GM12874 (cell line): Measurements from ENCODE around the gene BRD3.

Source experiments
- TF ChIP-seq, protein P1 (sequence below): IDR thresholded peaks from 2 replicates; pipeline ENCODE4 v1.5.1; 2011; ENCODE audit warnings: low read depth, mild to moderate bottlenecking, control low read depth, low read length, moderate library complexity; ENCODE audit not compliant: insufficient read depth

BRD3 gene

DNA sequence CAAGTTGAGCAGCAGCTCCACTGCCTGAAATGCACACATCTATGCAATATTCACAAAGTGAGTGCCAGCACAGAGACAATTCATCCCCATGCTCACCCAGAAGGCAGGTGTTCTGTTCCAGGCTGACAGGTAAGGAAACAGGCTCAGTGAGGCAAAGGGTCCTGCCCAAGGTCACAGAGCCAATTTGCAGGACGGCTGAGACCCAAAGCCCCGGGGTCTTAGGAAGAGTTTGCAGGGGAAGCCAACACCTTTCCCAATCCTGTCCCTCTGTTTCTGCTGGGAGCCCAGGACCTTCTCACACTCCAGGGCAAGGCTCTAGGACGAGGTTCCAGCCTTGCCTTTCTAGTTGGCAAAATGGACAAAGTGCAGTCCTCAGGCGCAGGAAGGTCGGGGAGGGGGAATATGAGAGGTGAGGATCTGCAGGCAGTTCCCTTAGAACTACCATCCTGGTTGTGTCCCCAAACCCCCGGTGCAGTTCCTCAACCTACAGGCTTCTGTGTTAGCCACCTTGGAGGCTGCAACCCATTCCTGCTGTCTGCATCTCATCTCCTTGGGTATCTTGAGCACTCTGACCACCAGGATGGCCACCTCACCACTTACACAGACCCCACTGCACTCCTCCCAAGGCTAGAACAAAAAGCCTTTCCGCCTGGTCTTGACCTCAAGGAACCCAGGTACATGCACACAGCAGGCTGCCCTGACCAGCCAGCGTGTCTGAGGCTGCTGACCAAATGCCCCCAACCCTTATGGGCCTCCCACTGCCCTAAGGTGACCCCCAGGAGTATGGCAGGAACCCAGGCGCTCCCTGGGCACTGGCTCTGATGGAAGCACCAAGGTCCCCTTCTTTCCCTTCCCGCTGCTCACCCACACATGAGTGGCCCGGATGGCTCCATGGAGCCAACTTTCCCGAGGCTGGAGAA is 1.9 kb upstream of the BRD3 start:
- TF ChIP-seq, protein P1, sequence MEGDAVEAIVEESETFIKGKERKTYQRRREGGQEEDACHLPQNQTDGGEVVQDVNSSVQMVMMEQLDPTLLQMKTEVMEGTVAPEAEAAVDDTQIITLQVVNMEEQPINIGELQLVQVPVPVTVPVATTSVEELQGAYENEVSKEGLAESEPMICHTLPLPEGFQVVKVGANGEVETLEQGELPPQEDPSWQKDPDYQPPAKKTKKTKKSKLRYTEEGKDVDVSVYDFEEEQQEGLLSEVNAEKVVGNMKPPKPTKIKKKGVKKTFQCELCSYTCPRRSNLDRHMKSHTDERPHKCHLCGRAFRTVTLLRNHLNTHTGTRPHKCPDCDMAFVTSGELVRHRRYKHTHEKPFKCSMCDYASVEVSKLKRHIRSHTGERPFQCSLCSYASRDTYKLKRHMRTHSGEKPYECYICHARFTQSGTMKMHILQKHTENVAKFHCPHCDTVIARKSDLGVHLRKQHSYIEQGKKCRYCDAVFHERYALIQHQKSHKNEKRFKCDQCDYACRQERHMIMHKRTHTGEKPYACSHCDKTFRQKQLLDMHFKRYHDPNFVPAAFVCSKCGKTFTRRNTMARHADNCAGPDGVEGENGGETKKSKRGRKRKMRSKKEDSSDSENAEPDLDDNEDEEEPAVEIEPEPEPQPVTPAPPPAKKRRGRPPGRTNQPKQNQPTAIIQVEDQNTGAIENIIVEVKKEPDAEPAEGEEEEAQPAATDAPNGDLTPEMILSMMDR, result no peak

GRCh38 chr9:134068744-134069479 is 1.1 kb upstream of the BRD3 start:
- TF ChIP-seq, protein P1, result no peak

DNA sequence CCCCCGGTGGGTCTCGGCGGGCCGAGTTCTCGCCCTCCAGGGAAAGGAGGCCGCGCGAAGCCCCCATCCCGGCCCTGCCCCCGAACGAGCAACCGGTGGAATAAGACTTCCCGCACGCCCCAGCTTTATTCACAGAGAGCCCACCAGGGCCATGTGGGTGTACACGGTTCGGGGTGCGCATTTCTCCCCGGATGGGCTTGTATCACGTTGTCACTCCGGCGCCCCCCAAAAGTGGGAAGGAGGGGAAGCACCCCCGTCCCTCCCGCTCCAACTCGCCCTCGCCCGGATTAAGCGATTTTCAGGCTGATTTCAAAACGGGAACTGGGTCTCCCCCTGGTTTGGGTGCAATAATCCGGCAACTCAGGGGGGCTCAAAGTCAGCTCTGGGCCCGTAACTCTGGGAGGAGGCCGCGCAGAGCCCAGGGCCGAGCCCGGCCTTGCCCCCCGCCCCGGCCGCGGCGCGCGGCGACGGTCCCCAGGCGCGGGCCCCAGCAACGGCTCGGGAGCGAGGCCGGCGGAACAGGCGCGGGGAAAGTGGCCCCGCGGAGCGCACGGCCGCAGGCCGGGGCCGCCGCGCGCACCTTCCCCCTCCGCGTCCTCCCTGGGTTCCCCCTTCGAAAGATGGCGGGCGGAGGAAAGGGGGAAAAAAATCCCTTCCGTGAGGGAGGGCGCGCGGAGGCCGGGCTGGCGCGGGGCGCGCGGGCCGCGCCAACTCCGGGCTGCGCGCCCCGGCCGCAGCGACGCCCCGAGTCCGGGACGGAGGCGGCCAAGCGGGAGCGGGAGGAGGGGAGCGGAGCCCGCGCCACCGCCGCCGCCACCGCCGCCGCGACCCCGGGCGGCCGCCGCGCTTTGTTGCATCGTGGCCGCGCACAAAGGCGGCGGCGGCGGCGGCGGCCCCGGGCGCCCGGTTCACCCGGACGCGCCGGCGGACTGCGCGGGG is 644 bp downstream of the BRD3 start:
- TF ChIP-seq, protein P1, result no peak

GRCh38 chr9:134066526-134066912 is 1.3 kb downstream of the BRD3 start:
- TF ChIP-seq, protein P1, result no peak

DNA sequence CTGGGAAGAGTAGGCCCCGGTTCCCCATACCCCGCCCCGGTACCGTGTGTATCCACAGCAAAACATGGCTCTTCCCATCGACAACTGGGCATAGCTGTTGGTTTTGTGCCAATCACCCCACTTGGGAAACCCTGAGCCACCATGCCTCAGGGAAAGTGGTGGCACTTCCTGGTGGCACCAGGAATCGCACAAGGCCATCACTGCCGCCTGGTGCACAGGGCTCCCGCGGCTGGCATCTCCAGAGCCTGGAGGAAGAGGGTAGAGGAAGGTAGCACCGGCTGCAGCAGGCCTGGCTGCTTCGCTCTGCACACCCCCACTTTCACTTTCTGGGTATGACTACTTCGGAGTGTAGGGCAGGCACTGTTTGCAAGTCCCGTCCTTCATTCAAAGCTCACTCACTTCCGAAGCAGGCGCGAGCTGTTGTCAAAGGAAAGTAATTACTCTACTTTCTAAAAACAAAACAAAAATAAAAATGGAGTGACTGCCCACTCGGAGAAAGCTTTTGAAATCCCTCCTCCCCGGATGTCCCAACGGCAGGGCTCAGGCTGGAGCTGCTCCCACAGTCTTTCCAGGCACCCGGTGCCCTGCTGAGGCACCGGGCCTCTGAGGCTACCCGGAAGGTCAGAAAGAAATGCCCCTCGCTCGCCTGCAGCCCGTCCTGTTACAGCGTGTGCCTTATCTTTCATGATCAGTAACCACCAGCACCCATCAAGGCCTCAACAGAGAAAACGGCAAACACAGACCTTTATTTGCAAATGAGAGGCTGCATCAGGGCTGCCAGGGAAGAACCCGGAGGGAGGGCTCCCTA is 2.0 kb downstream of the BRD3 start:
- TF ChIP-seq, protein P1, result no peak

DNA sequence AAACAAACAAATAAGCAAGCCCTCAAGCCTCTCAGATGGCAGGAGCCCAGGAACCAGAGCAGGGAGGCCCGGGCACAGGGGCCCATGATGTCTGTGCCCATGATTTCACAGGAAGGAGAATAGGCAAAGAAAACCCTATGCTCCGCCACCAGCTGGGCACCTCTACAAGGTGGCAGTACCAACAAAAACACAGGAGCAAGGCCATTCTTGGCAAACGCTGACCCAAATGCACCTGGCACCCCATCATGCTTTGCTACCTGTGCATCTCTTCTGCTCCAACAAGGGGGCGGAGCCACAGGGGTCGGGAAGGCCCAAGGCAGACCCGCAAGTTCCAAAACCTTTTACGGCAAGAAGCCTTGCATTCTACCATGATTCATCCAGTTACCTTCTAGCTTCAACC is 3.1 kb downstream of the BRD3 start:
- TF ChIP-seq, protein P1, result no peak
